ENCODE data around the gene TBC1D4.

The TBC1D4 gene

GRCh38 chr13:75236774-75237173 lies 245.2 kb downstream of the TBC1D4 start:
- H3K4me3 ChIP-seq (replicated peaks; ENCODE audit: low read depth, low read length), result no peak overlapping the region
- TF ChIP-seq, protein P1, sequence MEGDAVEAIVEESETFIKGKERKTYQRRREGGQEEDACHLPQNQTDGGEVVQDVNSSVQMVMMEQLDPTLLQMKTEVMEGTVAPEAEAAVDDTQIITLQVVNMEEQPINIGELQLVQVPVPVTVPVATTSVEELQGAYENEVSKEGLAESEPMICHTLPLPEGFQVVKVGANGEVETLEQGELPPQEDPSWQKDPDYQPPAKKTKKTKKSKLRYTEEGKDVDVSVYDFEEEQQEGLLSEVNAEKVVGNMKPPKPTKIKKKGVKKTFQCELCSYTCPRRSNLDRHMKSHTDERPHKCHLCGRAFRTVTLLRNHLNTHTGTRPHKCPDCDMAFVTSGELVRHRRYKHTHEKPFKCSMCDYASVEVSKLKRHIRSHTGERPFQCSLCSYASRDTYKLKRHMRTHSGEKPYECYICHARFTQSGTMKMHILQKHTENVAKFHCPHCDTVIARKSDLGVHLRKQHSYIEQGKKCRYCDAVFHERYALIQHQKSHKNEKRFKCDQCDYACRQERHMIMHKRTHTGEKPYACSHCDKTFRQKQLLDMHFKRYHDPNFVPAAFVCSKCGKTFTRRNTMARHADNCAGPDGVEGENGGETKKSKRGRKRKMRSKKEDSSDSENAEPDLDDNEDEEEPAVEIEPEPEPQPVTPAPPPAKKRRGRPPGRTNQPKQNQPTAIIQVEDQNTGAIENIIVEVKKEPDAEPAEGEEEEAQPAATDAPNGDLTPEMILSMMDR (IDR thresholded peaks at IDR 0.05; ENCODE audit: low read length, missing control alignments), result no peak
- DNase-seq (ENCODE audit: low read depth), result no peak
